ENCODE measurements around the gene AEN. TPM values are rescaled to one million over a fixed set of nuclear protein-coding genes. Genes with fewer than 3 reads are reported as not detected.

The AEN gene
- total RNA-seq, 1 donor from 2014 or later: 90.6 TPM

- H2AFZ ChIP-seq (ENCODE audit: low read depth, low read length): no peak overlapping the region
- H3K79me2 ChIP-seq (ENCODE audit: insufficient read depth, low read length): peaks cover 68% of the 10 kb centered on the region
- Mint-ChIP-seq H3K27me3 (ENCODE audit: low read depth, unreplicated experiment) (no peaks in the 10 kb centered on the region), H3K36me3 (ENCODE audit: low read depth, unreplicated experiment) (peaks cover 7% of the 10 kb centered on the region), H3K9me3 (ENCODE audit: unreplicated experiment) (no peaks in the 10 kb centered on the region), H3K4me1 (ENCODE audit: low read depth, unreplicated experiment) (peaks cover 21% of the 10 kb centered on the region), H3K4me3 (ENCODE audit: unreplicated experiment) (peak overlapping the region; percentile 97), H3K27ac (ENCODE audit: unreplicated experiment) (peak overlapping the region; percentile 95)
- H3K4me3 ChIP-seq (ENCODE audit: insufficient read depth, low read depth, low read length): peak overlapping the region; percentile 86
- DNase-seq (ENCODE audit: low read depth) (no peak), FAIRE-seq (no peak)
- peak overlapping the region; percentile 98 for H3K9ac ChIP-seq (ENCODE audit: low read length)
- H3K36me3 ChIP-seq (ENCODE audit: insufficient read depth, low read length): peaks cover 23% of the 10 kb centered on the region
- peak overlapping the region; percentile 99 for H3K27ac ChIP-seq (ENCODE audit: low read depth, low read length)
- H3K9me3 ChIP-seq (ENCODE audit: insufficient read depth, low read depth, low read length): no peaks in the 10 kb centered on the region
- H3K4me1 ChIP-seq (ENCODE audit: insufficient read depth, low read length): peaks cover 38% of the 10 kb centered on the region
- H3K4me2 ChIP-seq (ENCODE audit: low read length): peak overlapping the region; percentile 88
- no peaks in the 10 kb centered on the region for H3K27me3 ChIP-seq (ENCODE audit: insufficient read depth, low read length)
- no peak for TF ChIP-seq CTCF (IDR thresholded peaks at IDR 0.05; ENCODE audit: insufficient read depth, low read depth, low read length)
- TF ChIP-seq EZH2 (IDR thresholded peaks at IDR 0.05; ENCODE audit: insufficient read depth, low read length): no peak
- H4K20me1 ChIP-seq (ENCODE audit: insufficient read depth, low read length): peaks cover 58% of the 10 kb centered on the region
Measured at GRCh38 chr15:88622605-88622975, 1.4 kb downstream of the AEN start.

DNA sequence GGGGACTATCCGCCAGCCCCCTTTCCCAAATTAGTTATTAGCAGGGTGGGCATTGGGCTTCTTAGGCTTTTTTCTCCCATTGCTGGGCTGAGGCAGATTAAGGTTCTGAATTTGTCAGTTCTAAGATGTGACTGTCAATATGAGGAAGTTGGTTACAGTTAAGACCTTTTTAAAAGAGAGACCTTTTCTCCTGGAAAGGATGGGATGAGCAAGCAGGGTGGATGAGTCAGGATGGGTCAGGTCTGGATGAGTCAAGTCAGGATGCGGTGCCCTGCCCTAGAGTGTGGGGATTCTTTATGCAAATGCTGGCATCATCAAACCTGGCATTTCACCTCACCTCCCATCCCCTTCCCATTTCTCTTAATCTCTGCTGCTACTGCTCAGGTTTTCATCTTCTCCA, 1.9 kb downstream of the AEN start:
- Histone ChIP-seq H3K36me3 (ENCODE audit: insufficient read depth, low read length) (peaks cover 28% of the 10 kb centered on the region), H4K20me1 (ENCODE audit: insufficient read depth, low read length) (peaks cover 63% of the 10 kb centered on the region)
- peak overlapping the region; percentile 95 for H3K27ac Mint-ChIP-seq (ENCODE audit: unreplicated experiment)

More for the DNA sequence above, 1.9 kb downstream of the AEN start:
- DNase-seq (ENCODE audit: low read depth) (peak; percentile 81), FAIRE-seq (peak; percentile 54)
- peak overlapping the region; percentile 86 for H3K4me3 ChIP-seq (ENCODE audit: insufficient read depth, low read depth, low read length)
- no peaks in the 10 kb centered on the region for H3K27me3 ChIP-seq (ENCODE audit: insufficient read depth, low read length)
- H3K36me3 Mint-ChIP-seq (ENCODE audit: low read depth, unreplicated experiment): peaks cover 10% of the 10 kb centered on the region
- peak overlapping the region; percentile 97 for H3K4me3 Mint-ChIP-seq (ENCODE audit: unreplicated experiment)
- peaks cover 40% of the 10 kb centered on the region for H3K4me1 ChIP-seq (ENCODE audit: insufficient read depth, low read length)
- no peak overlapping the region for H2AFZ ChIP-seq (ENCODE audit: low read depth, low read length)
- peaks cover 26% of the 10 kb centered on the region for H3K4me1 Mint-ChIP-seq (ENCODE audit: low read depth, unreplicated experiment)
- TF ChIP-seq CTCF (IDR thresholded peaks at IDR 0.05; ENCODE audit: insufficient read depth, low read depth, low read length) (no peak), EZH2 (IDR thresholded peaks at IDR 0.05; ENCODE audit: insufficient read depth, low read length) (no peak)
- H3K79me2 ChIP-seq (ENCODE audit: insufficient read depth, low read length): peaks cover 73% of the 10 kb centered on the region
- no peaks in the 10 kb centered on the region for H3K9me3 Mint-ChIP-seq (ENCODE audit: unreplicated experiment)
- H3K27ac ChIP-seq (ENCODE audit: low read depth, low read length): peak overlapping the region; percentile 99
- no peaks in the 10 kb centered on the region for H3K27me3 Mint-ChIP-seq (ENCODE audit: low read depth, unreplicated experiment)
- H3K9me3 ChIP-seq (ENCODE audit: insufficient read depth, low read depth, low read length): no peaks in the 10 kb centered on the region
- H3K9ac ChIP-seq (ENCODE audit: low read length): peak overlapping the region; percentile 98
- peak overlapping the region; percentile 88 for H3K4me2 ChIP-seq (ENCODE audit: low read length)

Measured in astrocyte (in vitro differentiated cells and primary cell).